ENCODE data around the gene LAMC1. TPM values are rescaled to one million over a fixed set of nuclear protein-coding genes. Genes with fewer than 3 reads are reported as not detected.

The LAMC1 gene
- total RNA-seq, 4 donors from 2014 or later: 76.9 to 159 (median 81.0) TPM

DNA sequence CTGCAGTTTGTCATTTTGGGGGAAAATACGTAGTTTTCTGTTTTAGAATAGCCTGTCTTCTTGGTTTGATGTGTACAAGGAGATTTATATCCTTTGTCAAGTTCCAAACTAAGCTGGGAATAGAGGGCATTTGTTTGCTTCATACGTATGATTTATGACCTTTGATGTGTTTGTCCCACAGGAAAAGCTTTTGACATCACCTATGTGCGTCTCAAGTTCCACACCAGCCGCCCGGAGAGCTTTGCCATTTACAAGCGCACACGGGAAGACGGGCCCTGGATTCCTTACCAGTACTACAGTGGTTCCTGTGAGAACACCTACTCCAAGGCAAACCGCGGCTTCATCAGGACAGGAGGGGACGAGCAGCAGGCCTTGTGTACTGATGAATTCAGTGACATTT is 79.9 kb downstream of the LAMC1 start:
- DNase-seq (ENCODE audit: low spot score in 2 of 2): no peak
- intact Hi-C loops (cut with DNase I; ENCODE audit: low total_unique reads): no loop called here
- 90 to 97% methylated on average over 11 of the region's 11 CpGs for WGBS, 2 donors
- H3K4me3 ChIP-seq (ENCODE audit: low read depth, poor library complexity, severe bottlenecking): no peak overlapping the region
- TF ChIP-seq POLR2A (IDR thresholded peaks at IDR 0.05): no peak
- TF ChIP-seq, protein P1, sequence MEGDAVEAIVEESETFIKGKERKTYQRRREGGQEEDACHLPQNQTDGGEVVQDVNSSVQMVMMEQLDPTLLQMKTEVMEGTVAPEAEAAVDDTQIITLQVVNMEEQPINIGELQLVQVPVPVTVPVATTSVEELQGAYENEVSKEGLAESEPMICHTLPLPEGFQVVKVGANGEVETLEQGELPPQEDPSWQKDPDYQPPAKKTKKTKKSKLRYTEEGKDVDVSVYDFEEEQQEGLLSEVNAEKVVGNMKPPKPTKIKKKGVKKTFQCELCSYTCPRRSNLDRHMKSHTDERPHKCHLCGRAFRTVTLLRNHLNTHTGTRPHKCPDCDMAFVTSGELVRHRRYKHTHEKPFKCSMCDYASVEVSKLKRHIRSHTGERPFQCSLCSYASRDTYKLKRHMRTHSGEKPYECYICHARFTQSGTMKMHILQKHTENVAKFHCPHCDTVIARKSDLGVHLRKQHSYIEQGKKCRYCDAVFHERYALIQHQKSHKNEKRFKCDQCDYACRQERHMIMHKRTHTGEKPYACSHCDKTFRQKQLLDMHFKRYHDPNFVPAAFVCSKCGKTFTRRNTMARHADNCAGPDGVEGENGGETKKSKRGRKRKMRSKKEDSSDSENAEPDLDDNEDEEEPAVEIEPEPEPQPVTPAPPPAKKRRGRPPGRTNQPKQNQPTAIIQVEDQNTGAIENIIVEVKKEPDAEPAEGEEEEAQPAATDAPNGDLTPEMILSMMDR (IDR thresholded peaks at IDR 0.05): no peak

DNA sequence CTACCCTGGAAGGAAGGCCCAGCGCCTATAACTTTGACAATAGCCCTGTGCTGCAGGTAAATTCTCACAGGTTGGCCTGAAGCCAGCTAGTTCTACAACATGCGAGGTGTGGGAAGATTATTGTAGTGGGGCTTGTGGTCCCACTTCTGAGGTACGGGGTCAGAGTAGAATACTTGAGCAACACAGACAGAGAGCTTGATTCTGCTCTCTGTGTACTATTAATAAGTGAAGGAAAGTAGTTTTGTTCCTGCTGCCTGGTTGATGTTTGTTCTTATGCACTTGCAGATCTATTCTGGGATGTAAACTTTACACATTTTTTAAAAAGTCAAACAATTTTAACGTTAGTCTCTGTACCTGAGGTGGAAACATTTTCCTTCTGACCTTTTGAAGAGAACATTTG is 80.4 kb downstream of the LAMC1 start:
- intact Hi-C loops (cut with DNase I; ENCODE audit: low total_unique reads): no loop called here
- 83 to 84% methylated on average over 4 of the region's 4 CpGs for WGBS, 2 donors
- DNase-seq (ENCODE audit: low spot score in 2 of 2): no peak
- no peak for TF ChIP-seq POLR2A (IDR thresholded peaks at IDR 0.05)
- TF ChIP-seq, protein P1 (IDR thresholded peaks at IDR 0.05): no peak
- no peak overlapping the region for H3K4me3 ChIP-seq (ENCODE audit: low read depth, poor library complexity, severe bottlenecking)

DNA sequence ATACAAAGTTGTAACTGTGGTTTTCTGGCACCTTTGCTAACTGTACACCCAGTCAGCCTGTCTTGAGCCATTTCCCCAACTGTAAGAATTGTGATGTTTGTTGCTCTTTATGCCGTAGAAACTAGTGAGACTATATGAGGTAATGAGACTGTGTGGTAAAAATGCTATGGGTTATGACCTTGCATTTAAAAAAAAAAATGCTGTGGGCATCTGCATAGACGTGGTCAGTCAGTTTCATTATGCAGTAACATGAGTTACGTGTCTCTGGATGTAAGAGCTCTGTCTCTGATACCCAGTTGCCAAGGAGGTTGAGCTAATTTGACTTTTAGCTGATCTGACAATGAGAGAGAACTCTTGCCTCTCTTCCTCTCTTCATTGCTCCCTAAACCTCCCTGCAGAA is 82.2 kb downstream of the LAMC1 start:
- no peak overlapping the region for H3K4me3 ChIP-seq (ENCODE audit: low read depth, poor library complexity, severe bottlenecking)
- intact Hi-C loops (cut with DNase I; ENCODE audit: low total_unique reads): no loop called here
- WGBS, 2 donors: 79 to 84% methylated on average over 3 of the region's 3 CpGs
- DNase-seq (ENCODE audit: low spot score in 2 of 2): no peak
- TF ChIP-seq, protein P1 (IDR thresholded peaks at IDR 0.05): no peak
- TF ChIP-seq POLR2A (IDR thresholded peaks at IDR 0.05): no peak

DNA sequence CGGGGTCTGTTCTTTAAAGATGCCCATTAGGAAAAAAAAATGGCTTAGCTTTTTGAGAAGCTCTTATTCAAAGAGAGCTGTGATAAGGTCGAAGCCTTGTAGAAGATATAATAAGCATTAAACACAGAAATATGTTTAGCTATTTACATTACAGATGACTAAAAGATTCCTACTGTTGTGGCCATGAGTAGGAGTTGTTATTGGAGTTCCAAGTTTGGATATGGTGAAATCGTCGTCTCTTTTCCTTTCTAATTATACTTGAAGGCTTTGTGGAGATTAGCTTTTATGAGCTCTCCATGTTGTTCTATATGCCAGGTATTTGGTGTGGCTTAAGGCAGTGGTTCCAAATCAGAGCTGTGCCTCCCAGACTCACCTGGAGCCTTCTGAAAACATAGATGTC is 82.9 kb downstream of the LAMC1 start:
- DNase-seq (ENCODE audit: low spot score in 2 of 2): no peak
- WGBS, 2 donors: 65 to 79% methylated on average over 4 of the region's 4 CpGs
- intact Hi-C loops (cut with DNase I; ENCODE audit: low total_unique reads): no loop called here

DNA sequence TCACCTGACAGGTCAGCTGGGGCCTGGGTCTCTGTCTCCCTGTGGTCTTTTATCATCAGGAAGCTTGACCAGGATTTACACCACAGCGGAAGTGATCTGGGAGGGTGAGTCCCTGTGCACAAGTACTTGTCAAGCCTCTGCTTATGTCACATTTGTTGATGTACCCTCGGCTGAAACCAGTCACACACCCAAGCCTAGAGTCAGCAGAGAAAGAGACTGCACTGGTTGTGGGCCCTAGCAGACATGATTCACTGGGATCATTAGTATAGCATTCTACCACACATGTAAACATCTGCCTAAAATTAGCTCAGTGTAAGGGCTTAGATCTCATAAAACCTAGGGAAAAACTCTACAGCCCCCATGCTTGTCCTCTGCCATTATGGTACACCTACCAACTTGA is 83.5 kb downstream of the LAMC1 start:
- TF ChIP-seq POLR2A (IDR thresholded peaks at IDR 0.05): no peak
- TF ChIP-seq, protein P1 (IDR thresholded peaks at IDR 0.05): no peak
- WGBS, 2 donors: 75 to 82% methylated on average over 2 of the region's 2 CpGs
- intact Hi-C loops (cut with DNase I; ENCODE audit: low total_unique reads): no loop called here
- H3K4me3 ChIP-seq (ENCODE audit: low read depth, poor library complexity, severe bottlenecking): no peak overlapping the region
- no peak for DNase-seq (ENCODE audit: low spot score in 2 of 2)

More for the DNA sequence above, 82.9 kb downstream of the LAMC1 start:
- H3K4me3 ChIP-seq (ENCODE audit: low read depth, poor library complexity, severe bottlenecking): no peak overlapping the region
- TF ChIP-seq POLR2A (IDR thresholded peaks at IDR 0.05): no peak
- TF ChIP-seq, protein P1 (IDR thresholded peaks at IDR 0.05): no peak

DNA sequence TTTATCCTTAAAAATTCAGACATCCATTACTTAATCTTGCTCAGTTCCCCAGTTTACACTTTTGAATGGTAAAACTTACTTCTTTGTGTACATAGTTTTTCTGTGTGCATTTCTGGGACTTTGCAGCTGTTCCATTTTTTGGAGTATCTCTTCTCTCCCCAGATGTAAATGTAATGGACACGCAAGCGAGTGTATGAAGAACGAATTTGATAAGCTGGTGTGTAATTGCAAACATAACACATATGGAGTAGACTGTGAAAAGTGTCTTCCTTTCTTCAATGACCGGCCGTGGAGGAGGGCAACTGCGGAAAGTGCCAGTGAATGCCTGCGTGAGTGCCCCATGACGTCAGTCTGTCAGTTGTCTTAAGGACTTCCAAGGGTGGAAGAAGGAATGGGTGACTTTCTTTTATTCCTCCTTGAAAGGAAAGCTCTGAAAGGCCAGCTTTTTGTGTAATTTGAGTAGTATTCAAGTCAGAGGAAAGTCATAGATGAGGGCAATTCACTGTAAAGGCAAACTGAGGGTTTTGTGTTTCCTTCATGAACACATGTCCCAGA is 87.2 kb downstream of the LAMC1 start:
- TF ChIP-seq, protein P1 (IDR thresholded peaks at IDR 0.05): no peak
- TF ChIP-seq POLR2A (IDR thresholded peaks at IDR 0.05): no peak

More for the DNA sequence above, 87.2 kb downstream of the LAMC1 start:
- no peak overlapping the region for H3K4me3 ChIP-seq (ENCODE audit: low read depth, poor library complexity, severe bottlenecking)
- no peak for DNase-seq (ENCODE audit: low spot score in 2 of 2)
- 93 to 95% methylated on average over 8 of the region's 8 CpGs for WGBS, 2 donors
- intact Hi-C loops (cut with DNase I; ENCODE audit: low total_unique reads): no loop called here

Measured in lower leg skin (tissue), 4 donors.